HG03457 (cell line): ENCODE results near the gene SYNGR1.
"Not testable (repeated sequence)": the region's sequence is repeated elsewhere in the genome, so short reads cannot be mapped to it uniquely, and the experiment has no call there.

ENCODE experiments used
- ATAC-seq: cut with Tn5 transposase; IDR thresholded peaks from one replicate; pipeline ENCODE4 v1.9.1; 2021; ENCODE audit warnings: moderate number of reproducible peaks; ENCODE audit not compliant: unreplicated experiment

SYNGR1 gene

GRCh38 chr22:39401301-39401631 lies 51.5 kb downstream of the SYNGR1 start:
- no peak for ATAC-seq

- ATAC-seq: no peak
These were observed 55.7 kb downstream of the SYNGR1 start for GRCh38 chr22:39405346-39406085.

GRCh38 chr22:39408173-39408572 lies 58.4 kb downstream of the SYNGR1 start:
- ATAC-seq: no peak

- no peak for ATAC-seq
These were observed 59.0 kb downstream of the SYNGR1 start for GRCh38 chr22:39408807-39409206.

GRCh38 chr22:39409516-39410029 lies 59.8 kb downstream of the SYNGR1 start:
- ATAC-seq: no peak

- ATAC-seq: no peak
These were observed 60.5 kb downstream of the SYNGR1 start for GRCh38 chr22:39410264-39410663.

- not testable (repeated sequence) for ATAC-seq
These were observed 62.1 kb downstream of the SYNGR1 start for GRCh38 chr22:39411828-39412365.

- not testable (repeated sequence) for ATAC-seq
These were observed 63.4 kb downstream of the SYNGR1 start for GRCh38 chr22:39413204-39413603.

GRCh38 chr22:39414377-39414776 lies 64.6 kb downstream of the SYNGR1 start:
- ATAC-seq: no peak

GRCh38 chr22:39414886-39415285 lies 65.1 kb downstream of the SYNGR1 start:
- no peak for ATAC-seq

- no peak for ATAC-seq
These were observed 65.7 kb downstream of the SYNGR1 start for GRCh38 chr22:39415506-39415905.

GRCh38 chr22:39416319-39416718 lies 66.5 kb downstream of the SYNGR1 start:
- no peak for ATAC-seq

- ATAC-seq: no peak
These were observed 67.8 kb downstream of the SYNGR1 start for GRCh38 chr22:39417641-39418040.

GRCh38 chr22:39418696-39419095 lies 68.9 kb downstream of the SYNGR1 start:
- ATAC-seq: no peak

GRCh38 chr22:39419096-39419495 lies 69.3 kb downstream of the SYNGR1 start:
- ATAC-seq: no peak

GRCh38 chr22:39419911-39420310 lies 70.1 kb downstream of the SYNGR1 start:
- no peak for ATAC-seq

- no peak for ATAC-seq
These were observed 71.9 kb downstream of the SYNGR1 start for GRCh38 chr22:39421691-39422090.

- no peak for ATAC-seq
These were observed 72.3 kb downstream of the SYNGR1 start for GRCh38 chr22:39422101-39422500.

- ATAC-seq: no peak
These were observed 72.9 kb downstream of the SYNGR1 start for GRCh38 chr22:39422721-39423120.

GRCh38 chr22:39423976-39424375 lies 74.2 kb downstream of the SYNGR1 start:
- no peak for ATAC-seq

- ATAC-seq: no peak
These were observed 76.7 kb downstream of the SYNGR1 start for GRCh38 chr22:39426380-39427043.
